GM21360 (cell line): ENCODE measurements around the gene UTF1.
"Not testable (repeated sequence)": the region's sequence is repeated elsewhere in the genome, so short reads cannot be mapped to it uniquely, and the experiment has no call there.

Experiments
- ATAC-seq: cut with Tn5 transposase; IDR thresholded peaks from one replicate; pipeline ENCODE4 v1.9.1; 2021; ENCODE audit warnings: mild to moderate bottlenecking, moderate library complexity; ENCODE audit not compliant: unreplicated experiment

UTF1 gene

DNA sequence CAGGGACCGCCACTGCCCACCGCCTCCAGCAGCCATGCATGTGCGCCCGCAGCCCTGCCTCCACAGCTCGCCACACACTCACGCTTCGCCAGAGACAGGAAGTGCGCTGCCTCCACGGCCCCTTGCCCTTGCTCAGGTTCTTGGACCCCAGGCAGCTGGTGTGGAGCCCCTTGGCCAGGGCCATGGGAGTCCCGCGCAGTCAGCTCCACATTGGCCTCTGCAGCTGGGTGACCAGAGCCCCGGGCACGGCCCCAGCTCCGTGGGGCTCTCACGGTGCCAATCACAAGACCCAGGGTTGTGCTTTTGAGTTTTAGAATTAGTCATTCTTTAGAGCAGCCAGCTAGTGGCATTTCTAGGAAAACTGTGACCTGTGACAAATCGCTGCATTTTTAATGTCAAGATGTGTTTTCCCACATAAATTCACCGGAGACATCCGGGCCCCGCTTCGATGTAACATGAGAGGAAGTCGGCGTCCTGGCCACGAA lies 4.3 kb upstream of the UTF1 start:
- ATAC-seq: no peak

DNA sequence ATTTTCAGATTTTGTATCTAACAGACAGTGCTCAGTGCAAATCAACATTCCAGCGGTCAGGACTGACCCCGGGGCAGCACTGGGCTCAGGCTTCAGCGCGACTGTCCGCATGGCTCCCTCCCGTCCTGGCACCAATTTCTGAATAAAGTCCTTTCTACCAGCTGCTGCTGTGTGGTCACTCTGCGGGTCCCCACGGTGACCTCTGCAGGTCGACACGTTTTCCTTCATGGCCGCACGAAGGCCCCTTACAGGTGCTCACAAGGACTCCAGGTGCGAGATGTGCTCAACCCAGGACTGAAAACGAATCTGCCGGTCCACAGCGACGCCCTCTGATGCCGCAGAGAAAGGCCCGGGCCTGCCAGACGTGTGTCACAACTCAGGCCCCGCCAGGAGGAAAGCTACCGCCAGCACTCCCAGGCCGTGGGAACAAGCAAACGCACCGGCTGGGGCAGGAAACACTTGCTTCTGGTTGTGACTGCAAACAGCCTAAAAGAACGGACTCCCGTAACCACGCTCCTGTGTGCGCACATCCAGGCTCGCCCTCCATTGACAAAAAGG lies 3.7 kb upstream of the UTF1 start:
- ATAC-seq: no peak

DNA sequence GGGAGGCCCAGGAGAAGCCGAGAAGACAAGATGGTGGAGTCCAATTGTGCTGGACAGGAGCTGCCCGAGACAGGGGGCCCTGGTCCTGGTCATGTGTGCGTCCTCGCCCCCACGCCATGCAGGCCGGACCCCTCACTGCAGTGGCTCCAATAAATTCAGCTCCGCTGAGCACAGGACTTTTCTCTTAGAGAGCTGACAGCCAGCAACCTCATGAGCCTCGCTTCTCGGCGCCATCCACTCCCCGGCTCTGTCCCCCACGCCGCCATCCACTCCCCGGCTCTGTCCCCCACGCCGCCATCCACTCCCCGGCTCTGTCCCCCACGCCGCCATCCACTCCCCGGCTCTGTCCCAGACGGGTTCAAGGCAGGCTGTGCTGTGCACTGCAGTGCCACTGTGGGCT lies 2.8 kb upstream of the UTF1 start:
- ATAC-seq: no peak

DNA sequence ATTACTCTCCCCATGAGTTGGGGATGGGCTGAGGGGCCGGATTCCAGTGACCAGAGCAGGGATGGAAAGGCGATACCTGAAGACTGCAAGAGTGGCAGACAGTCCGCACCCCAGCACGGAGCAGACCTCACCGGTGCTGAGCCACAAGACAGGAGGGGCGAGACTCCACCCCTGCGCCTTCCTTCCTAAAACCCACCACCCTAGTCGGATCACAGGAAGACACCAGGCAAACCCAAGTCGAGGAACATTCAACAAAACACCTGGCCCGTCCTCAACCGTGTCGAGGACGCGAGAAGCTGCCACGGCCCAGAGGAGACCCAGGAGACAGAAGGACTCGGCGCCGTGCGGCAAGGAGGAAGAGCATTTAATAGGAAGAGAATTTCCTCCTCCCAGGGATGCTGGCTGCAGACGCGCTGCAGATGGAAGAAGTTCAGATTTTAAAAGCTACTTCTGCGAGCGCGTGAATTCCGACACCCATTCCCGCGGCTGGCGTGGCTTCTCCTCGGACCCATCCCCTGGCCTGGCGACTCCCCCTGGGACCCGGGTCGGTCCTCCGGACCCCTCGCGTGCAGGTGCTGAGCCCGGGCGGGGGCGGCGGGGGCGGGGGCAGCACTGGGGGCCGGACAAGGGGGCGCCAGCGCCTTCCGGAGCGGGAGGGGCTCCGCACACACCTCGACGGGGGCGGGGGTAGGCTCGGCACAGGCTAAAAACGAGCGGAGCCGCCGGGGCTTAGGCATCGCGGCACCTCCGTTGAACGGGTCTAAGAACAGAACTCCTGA lies 563 bp upstream of the UTF1 start:
- no peak for ATAC-seq

DNA sequence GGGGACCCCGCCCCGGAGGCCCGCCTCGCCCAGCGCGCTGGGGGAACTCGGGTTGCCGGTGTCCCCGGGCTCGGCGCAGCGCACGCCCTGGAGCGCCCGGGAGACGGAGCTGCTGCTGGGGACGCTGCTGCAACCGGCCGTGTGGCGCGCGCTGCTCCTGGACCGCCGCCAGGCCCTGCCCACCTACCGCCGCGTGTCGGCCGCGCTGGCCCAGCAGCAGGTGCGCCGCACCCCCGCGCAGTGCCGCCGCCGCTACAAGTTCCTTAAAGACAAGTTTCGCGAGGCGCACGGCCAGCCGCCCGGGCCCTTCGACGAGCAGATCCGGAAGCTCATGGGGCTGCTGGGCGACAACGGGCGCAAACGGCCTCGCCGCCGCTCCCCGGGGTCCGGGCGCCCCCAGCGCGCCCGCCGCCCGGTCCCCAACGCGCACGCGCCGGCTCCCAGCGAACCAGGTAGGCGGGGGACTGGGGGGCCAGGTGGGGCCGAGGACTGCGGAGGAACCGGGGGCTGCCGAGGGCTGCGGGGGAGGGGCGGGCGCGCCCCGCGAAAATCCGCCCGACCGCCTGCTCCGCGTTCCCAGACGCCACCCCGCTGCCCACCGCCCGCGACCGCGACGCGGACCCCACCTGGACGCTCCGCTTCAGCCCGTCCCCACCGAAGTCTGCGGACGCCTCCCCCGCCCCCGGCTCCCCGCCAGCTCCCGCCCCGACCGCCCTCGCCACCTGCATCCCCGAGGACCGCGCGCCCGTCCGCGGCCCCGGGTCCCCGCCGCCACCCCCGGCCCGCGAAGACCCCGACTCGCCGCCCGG lies 574 bp downstream of the UTF1 start:
- ATAC-seq: no peak

DNA sequence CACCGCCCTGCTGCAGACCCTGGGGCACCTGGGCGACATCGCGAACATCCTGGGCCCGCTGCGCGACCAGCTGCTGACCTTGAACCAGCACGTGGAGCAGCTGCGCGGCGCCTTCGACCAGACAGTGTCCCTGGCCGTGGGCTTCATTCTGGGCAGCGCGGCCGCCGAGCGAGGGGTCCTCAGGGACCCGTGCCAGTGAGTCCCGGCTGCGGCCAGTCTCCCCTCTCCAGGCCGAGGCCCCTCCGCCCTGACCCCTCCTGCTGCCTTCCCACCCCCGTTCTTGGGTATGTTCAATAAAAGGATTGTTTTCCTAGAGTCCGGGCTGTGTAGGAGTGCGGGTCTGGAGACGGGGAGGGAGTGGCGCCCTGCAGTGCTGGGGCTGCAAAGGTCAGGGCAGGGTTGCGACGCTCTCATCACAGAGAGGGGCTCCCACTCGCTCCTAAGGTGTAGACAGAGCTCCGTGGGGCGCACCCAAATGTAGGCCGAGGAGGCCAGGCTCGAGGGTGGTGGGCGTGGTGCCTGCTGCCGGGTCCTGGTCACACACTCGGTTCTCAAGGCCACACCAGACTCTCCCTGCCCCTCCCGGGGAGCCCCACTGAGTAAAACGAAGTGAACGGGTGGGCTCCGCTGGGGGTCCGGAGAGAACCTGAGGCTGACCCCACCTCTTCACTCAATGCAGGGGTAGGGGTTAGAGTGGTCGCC lies 1.4 kb downstream of the UTF1 start:
- no peak for ATAC-seq

DNA sequence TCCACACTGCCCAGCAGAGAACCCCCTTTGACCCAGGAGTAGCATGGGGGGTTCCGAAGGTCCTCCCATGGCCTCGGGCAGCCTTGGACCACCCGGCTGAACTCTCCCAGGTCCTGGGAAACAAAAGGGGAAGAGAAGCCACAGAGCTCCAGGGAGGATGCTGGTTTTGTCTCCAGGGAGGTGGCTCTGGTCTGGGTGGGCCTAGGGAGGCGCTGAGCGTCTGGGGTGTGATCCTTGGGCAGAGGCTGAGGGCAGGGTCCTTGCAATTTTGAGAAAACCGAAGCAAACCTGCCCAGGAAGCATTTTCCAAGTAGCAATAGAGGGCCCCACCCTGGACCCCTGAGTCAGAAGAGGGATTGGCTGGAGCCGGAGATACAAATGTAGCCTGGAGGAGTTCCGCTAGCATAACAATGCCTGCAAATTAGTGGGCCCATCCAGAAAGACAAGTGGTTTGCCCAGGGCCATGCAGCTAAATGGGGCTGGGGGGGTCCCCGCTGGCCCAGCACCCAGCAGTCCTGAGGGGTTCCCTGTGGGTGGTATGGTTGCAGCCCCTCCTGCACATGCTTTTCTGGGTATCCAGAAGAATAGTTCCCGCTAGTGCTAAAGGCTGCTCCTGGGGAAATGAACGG lies 2.0 kb downstream of the UTF1 start:
- ATAC-seq: no peak

DNA sequence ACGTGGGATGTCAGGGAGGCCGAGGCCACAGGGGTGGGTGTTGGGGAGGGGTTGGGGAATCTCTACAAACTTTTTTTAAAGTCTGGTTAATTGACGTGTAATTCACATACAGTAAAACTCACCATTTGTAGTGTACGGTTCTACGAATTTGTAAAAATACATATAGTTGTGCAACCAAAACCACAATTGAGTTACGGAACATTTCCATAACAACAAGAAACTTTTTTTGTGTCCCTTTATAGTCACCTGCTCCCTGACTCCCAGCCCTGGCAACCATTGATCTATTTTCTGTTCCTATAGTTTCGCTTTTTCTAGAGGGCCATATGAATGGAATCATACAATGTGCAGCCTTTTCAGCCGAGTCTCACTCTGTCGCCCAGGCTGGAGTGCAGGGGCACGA lies 4.8 kb downstream of the UTF1 start:
- not testable (repeated sequence) for ATAC-seq

DNA sequence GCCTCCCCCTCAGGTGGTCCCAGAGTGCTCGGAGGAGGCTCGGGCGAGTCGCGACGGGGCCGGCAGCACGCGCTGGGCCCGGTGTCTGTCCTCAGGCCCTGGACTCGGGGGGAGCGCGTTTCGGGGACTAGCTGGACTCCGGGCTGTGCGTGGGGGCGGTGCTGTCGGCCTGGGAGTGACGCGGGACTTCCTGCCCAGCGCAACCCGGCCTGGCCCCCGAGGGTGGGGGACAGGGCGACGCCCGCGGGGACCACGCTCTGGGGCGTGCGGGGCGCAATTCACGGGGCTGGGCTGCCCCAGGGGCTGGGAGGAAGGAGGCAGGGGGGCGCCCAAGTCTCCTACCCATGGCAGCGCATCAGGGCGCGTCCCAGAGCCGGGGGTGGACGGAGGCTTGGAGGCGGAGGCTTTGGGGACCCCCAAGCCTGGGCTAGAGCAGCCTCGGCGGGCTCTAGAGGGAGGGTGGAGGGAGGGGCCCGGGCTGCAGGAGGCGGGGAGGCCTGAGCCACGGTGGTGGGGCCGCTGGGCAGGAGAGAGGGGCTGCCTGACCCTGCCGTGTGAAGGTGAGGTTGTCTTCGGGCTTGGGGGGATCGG lies 5.3 kb downstream of the UTF1 start:
- no peak for ATAC-seq

DNA sequence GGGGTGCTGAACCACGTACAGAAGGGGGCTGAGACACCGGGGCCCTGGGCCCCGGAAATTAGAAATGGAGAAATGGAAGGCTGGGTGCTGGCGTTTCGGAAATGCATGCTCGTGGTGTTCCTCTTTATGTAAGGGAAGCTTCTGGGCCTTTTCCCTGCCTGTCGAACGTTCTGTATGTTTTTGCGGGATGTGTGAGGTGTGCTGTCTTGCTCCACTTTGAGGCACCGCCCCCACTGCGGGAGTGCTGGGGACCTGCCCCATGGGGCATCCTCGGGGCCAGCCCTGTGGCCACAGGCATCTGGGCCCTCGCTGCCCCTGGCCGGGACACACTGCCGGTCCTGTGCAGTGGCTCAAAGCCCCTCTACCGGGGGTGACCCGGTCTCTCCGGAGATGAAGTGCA lies 5.9 kb downstream of the UTF1 start:
- no peak for ATAC-seq

DNA sequence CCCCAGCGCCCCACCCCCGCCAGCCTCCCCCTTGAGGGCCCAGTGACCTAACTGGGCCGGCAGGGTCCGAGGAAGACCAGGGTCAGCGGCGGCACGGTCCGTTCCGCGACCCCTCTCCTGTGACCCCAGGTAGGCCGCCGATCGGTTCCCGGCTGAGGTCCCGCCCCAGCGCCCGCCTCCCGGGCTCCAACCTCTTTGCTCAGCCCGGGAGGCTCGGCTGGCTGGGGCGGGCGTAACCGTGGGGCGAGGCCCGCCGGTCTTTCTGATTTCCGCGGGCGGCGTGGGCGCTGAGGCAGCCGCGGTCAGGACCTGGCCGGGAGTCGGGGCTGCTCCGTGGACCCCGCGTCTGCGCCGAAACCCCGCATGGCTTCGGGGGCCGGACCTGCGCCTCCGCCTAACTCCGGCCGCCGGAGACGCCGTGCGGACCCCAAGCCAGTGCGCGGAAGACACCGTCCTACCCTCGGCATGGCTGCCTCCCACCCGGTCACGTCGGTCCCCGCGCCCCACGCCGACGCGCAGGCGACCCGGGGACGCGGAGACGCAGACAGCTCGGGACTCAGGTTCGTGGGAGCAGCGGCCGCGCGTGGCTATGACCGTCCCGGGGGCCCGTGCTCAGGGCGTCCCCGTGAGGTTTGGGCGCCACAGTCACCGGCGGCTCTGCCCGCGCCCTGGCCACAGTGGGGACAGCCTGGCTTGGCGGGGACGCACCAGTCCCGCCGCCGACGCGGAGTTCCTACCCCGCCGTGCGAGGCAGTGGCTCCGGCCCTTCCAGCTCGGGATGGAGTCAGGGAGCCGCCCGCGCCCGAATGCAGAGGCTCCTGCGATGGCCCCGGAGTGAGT lies 6.6 kb downstream of the UTF1 start:
- no peak for ATAC-seq

DNA sequence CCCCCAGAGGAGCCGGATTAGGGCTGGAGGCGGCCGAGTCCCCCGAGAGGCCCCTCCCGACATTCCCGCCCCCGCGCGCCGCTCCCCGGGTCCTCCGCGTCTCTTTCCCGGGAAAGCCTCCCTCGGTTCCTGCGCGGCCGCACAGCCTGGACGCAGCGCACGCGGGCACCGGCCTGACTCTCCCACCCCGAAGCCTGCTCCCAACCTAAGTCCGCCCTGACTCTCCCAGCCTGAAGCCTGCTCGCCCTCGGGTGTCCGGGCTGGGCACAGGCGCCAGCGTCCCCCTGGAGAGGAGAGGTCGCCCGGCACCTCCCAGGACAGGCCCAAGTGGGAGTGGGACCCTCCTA lies 7.2 kb downstream of the UTF1 start:
- no peak for ATAC-seq

DNA sequence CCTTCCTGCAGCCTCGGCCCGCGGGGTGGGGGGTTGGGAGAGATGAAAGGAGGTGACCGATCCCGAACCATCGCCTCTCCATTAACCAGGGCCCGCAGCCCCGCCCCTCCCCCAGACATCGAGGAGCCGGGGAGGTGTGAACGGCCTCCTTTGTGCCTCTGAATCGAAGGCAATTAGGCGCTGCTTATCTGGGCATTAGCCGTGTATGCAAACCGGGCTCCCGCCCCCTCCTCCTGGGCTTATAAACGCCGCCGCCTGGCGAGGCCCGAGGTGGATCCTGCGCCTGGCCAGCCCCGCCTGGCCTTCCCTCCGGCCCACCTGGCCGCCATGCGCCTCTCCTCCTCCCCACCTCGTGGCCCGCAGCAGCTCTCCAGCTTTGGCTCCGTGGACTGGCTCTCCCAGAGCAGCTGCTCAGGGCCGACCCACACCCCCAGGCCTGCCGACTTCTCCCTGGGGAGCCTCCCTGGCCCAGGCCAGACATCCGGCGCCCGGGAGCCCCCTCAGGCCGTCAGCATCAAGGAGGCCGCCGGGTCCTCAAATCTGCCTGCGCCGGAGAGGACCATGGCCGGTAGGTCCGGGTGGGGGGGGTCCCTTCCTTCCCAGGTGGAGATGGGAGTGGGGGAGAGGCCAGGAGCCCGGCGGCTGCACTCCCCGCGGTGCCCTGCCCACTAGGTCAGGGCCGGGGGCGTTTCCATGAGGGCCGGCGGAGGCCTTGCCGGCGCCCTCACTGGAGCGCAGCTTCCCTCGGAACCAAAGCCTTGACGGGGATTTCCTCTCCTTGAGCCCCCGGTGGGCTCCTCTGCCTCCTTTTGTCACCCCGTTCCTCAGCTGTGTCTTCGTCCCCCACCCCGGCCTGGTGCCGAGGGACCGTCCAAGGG lies 7.8 kb downstream of the UTF1 start, which contains the start of gene VENTX:
Gene VENTX, plus strand, starts transcription at position 268 of the 878 bp plus-strand sequence. Its CDS starts 60 bp downstream, at position 328.
- ATAC-seq: no peak

DNA sequence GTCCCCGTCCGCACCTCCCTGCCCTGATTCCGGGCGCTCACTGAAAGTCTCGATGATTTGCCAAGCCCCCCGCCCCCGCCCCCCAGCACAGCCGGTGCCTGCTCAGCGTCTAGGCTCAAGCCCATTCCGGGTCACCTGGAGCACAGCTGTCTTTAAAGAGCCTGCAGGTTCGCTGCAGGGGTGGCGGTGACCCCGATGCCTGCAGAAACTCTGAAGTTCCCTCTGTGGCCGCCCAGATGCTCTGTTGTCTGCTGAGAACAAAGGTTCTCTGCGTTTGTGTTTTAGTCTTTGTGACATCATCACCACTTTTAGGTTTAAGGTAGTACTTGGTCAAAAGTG lies 8.4 kb downstream of the UTF1 start:
- ATAC-seq: no peak

DNA sequence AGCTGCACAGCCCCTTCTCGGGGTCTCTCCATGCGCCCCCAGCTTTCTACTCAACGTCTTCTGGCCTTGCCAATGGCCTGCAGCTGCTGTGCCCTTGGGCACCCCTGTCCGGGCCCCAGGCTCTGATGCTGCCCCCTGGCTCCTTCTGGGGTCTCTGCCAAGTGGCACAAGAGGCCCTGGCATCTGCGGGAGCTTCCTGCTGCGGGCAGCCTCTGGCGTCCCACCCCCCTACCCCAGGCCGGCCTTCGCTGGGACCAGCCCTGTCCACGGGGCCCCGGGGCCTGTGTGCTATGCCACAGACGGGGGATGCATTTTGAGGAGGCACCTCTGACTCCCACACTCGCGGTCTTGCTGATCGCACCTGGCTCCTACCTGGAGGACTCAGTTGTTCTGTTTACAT lies 10.0 kb downstream of the UTF1 start:
- ATAC-seq: no peak

DNA sequence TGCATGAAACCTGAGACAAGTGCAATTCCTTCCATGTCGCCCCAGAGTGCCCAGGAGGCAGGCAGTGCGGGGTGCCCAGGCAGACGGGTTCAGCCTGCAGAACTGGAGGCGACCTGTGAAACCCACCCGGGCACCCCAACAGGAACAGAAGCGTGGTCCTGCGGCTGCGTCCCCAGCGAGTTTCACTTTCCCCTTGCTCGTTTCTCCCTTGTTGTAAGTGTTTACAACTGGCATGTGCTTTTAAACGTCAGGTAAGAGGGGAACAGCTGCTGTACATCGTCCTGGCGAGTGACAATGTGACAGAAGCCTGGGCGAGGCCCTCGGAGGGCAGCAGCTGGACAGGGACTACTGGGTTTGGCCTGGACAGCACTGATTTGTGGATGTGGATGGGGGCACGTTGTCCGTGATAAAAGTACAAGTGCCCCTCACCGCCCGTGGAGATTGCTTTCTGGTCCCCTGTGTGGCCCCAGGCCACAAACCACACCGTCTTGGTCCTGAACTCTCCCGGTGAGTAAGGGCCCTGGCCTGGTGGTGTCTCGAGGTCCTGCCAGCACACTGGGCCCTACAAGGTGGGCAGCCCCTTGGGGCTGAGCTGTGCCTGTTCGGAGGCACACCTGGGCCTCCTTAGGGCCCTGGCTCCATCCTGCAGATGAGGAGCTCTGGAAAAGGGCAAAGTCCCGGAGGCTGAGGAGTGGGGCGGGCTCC lies 11.6 kb downstream of the UTF1 start:
- ATAC-seq: peak; percentile 42

DNA sequence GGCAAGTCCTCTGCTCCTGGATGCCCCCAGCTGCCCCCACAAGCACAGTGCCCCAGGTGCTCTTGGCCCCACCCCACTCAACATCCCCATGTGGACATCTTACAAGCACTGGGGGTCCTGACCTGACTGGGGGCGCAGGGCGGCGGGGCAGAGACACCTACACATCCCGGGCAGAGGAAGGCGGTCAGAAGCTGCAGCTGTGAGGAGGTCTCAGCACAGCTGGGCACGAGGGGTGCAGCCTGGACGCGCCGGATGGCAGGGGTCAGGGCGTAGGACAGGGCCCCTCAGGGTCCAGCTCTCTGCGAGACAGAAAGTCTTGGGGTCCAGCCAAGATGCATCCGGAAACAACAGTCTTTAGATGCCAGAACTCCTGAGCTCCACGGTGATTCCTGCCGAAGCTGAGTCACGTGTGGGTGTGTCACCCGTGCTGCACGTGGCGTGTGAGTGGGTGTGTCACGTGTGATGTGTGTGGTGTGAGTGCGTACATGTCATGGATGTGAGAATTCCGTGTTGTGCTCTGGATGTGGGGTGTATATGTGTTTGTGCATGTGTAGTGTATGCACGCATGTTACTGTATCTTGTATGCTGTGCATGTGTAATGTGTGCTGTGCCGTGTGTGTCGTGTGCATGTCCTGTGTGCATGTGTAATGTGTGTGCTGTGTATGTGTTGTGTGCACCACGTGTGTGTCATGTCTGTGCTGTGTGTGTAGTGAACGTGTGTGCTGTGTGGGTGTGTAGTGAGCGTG lies 12.8 kb downstream of the UTF1 start:
- no peak for ATAC-seq
